ENCODE data around the gene GNAI3. TPM values are rescaled to one million over a fixed set of nuclear protein-coding genes. Genes with fewer than 3 reads are reported as not detected.

GNAI3 gene
- total RNA-seq, 1 experiment from 2014 or later, result 9.9 TPM

- no peaks in the 10 kb centered on the region for H3K36me3 Mint-ChIP-seq (ENCODE audit: insufficient read depth in 1 of 3, low read depth in 3 of 3)
- no peak overlapping the region for H3K4me2 ChIP-seq (ENCODE audit: insufficient read depth, insufficient read length, low read length)
These were observed 113.0 kb downstream of the GNAI3 start for GRCh38 chr1:109661391-109661790.

More at GRCh38 chr1:109661391-109661790, 113.0 kb downstream of the GNAI3 start:
- Mint-ChIP-seq H3K9me3 (no peaks in the 10 kb centered on the region), H3K27ac (no peak overlapping the region), H3K4me1 (peaks cover 0 to 3% of the 10 kb centered on the region in 2 experiments; a peak in 2 of 4 replicates), H3K27me3 (ENCODE audit: low read depth) (no peaks in the 10 kb centered on the region), H3K4me3 (no peak overlapping the region)
- H2BK15ac ChIP-seq (ENCODE audit: low read depth, low read length), result no peak overlapping the region
- TF ChIP-seq, protein P1, sequence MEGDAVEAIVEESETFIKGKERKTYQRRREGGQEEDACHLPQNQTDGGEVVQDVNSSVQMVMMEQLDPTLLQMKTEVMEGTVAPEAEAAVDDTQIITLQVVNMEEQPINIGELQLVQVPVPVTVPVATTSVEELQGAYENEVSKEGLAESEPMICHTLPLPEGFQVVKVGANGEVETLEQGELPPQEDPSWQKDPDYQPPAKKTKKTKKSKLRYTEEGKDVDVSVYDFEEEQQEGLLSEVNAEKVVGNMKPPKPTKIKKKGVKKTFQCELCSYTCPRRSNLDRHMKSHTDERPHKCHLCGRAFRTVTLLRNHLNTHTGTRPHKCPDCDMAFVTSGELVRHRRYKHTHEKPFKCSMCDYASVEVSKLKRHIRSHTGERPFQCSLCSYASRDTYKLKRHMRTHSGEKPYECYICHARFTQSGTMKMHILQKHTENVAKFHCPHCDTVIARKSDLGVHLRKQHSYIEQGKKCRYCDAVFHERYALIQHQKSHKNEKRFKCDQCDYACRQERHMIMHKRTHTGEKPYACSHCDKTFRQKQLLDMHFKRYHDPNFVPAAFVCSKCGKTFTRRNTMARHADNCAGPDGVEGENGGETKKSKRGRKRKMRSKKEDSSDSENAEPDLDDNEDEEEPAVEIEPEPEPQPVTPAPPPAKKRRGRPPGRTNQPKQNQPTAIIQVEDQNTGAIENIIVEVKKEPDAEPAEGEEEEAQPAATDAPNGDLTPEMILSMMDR (conservative IDR thresholded peaks at IDR 0.05), result no peak
- H3K23me2 ChIP-seq (ENCODE audit: insufficient read length, low read depth, low read length, poor library complexity, severe bottlenecking), result no peaks in the 10 kb centered on the region
- H2BK120ac ChIP-seq (ENCODE audit: low read depth, low read length, poor library complexity, severe bottlenecking), result no peak overlapping the region
- no peak overlapping the region for H2AFZ ChIP-seq (ENCODE audit: low read length)
- no peak overlapping the region for H2BK12ac ChIP-seq (ENCODE audit: insufficient read length, low read depth, low read length)
- no peak overlapping the region for H4K5ac ChIP-seq (ENCODE audit: insufficient read length, low read depth, low read length)
- H3K4me1 ChIP-seq (ENCODE audit: insufficient read depth, low read length), result no peaks in the 10 kb centered on the region
- H3K56ac ChIP-seq (ENCODE audit: insufficient read length, low read depth, low read length), result no peak overlapping the region
- H3K23ac ChIP-seq (ENCODE audit: insufficient read length, low read depth, low read length), result no peak overlapping the region
- no peak overlapping the region for H4K8ac ChIP-seq (replicated peaks; ENCODE audit: insufficient read length, low read depth, low read length)
- no peak overlapping the region for H3K14ac ChIP-seq (ENCODE audit: insufficient read depth, low read length)
- no peak overlapping the region for H2BK20ac ChIP-seq (ENCODE audit: low read depth, low read length, poor library complexity, severe bottlenecking)
- H3T11ph ChIP-seq (ENCODE audit: low read length), result no peak overlapping the region
- no peaks in the 10 kb centered on the region for H3K27me3 ChIP-seq (ENCODE audit: insufficient read depth, low read length)
- no peak overlapping the region for H3K18ac ChIP-seq (ENCODE audit: insufficient read length, low read depth, low read length)
- WGBS (ENCODE audit: extremely low coverage, insufficient read length, low lambda C conversion rate), result no CpG with 5 or more reads among the region's 2 CpGs
- no peak overlapping the region for H3K4ac ChIP-seq (ENCODE audit: low read depth, low read length)
- no peak for DNase-seq
- no peaks in the 10 kb centered on the region for H3K79me1 ChIP-seq (ENCODE audit: insufficient read depth, low read depth, low read length, poor library complexity, severe bottlenecking)
- no peaks in the 10 kb centered on the region for H4K20me1 ChIP-seq (ENCODE audit: control insufficient read depth, insufficient read depth, insufficient read length)
- H3K27ac ChIP-seq (ENCODE audit: insufficient read length, low read depth, low read length), result no peak overlapping the region
- H3K9me3 ChIP-seq (ENCODE audit: control insufficient read depth, low read depth, low read length), result no peaks in the 10 kb centered on the region
- no peak overlapping the region for H2BK5ac ChIP-seq (ENCODE audit: insufficient read length, low read length)
- no peak overlapping the region for H2AK5ac ChIP-seq (ENCODE audit: insufficient read length, low read length)
- H3K9ac ChIP-seq (ENCODE audit: extremely low read depth, insufficient read length, low read length), result no peak overlapping the region
- no peaks in the 10 kb centered on the region for H3K79me2 ChIP-seq (ENCODE audit: insufficient read depth, low read length)
- no peak overlapping the region for H4K91ac ChIP-seq (ENCODE audit: insufficient read length, low read depth, low read length)

Measured in H9 (cell line).